Stimulated activated CD4-positive, alpha-beta T cell treated with anti-CD3 and anti-CD28 coated beads, Interleukin-15, amount 100 ng/mL, for 1 hour (primary cell): Measurements from ENCODE around the gene C9orf78.

Experiments
- DNase-seq, 2 donors: peaks; one replicate each; pipeline ENCODE4 v3.0.0-alpha.2; 2020; ENCODE audit warnings: low read depth in 1 of 2, low spot score in 1 of 2

Gene C9orf78

DNA sequence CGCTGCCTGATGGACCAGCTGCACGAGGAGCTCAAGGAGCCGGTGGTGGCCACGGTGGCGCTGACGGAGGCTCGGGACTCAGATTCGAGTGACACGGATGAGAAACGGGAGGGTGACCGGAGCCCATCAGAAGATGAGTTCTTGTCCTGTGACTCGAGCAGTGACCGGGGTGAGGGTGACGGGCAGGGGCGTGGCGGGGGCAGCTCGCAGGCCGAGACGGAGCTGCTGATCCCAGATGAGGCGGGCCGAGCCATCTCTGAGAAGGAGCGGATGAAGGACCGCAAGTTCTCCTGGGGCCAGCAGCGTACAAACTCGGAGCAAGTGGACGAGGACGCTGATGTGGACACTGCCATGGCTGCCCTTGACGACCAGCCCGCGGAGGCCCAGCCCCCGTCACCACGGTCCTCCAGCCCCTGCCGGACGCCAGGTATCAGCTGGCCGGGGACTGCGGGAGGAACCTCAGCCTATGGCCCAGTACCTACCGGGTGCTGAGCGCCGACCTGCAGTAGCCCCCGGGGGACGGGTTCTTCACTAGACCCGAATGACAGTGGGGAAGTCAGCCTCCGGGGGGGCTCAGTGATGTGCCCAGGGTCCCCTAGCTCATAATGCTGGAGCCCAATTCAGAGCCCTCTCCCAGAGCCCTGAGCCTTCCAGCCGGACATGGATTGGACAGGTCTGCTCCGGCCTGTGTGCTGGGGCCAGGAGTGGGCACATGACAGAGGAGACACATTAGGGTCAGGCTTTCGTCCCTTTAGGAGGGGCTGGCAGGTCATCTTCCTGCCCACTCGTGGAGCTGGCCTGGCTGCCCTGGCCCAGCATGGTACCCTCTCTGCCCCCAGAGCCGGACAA is 33.2 kb upstream of the C9orf78 start:
- DNase-seq: no peak

DNA sequence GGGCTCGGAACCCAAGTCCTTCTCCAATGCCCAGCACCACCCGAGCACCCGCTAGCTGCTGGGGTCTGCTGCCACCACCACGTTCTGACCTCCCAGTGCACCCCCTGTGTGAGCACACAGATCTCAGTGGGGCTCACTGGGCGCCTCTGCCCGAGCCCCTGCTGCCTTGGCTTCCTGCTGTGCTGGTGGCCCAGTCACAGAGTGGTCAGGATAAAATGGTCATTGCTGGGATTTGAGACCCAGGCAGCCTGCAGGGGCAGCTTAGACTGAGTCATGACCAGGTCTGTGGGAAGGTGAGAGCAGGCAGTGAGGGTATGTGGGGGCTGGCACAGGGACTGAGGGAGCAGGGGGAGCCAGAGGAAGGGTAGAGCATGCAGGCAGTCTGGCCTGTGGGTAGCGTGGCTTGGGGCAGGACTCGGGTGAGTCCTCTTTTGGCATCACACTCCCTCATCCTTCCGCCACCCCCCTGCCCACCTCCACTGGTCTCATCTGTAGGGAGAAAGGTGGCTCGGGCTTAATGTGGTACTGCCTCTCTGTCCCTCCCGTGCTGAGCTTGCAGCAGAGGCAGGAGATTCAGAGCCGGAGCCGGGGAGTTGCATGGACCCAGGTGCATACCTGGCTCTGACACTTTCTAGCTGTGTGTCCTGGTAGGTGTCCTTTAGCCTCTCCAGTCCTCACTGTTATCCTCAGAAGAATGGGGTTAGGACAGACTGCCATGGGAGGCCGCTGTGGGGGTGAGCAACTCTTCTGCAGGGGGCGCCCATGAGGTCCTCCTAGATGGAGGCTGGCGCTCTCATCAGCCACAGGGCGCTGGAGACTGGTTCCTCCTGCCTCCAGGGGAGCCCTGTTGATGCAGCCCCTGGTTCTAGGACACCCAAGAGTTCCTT is 32.3 kb upstream of the C9orf78 start:
- DNase-seq: no peak

- no peak for DNase-seq
Observed at GRCh38 chr9:129866394-129867135, 31.5 kb upstream of the C9orf78 start.

GRCh38 chr9:129865668-129866320 is 30.7 kb upstream of the C9orf78 start:
- DNase-seq: no peak

- DNase-seq: no peak
Observed at GRCh38 chr9:129864991-129865647, 30.0 kb upstream of the C9orf78 start.

- peak in 1 of 2 donors; percentile 55 for DNase-seq
Observed at GRCh38 chr9:129863059-129863690, 28.1 kb upstream of the C9orf78 start.

DNA sequence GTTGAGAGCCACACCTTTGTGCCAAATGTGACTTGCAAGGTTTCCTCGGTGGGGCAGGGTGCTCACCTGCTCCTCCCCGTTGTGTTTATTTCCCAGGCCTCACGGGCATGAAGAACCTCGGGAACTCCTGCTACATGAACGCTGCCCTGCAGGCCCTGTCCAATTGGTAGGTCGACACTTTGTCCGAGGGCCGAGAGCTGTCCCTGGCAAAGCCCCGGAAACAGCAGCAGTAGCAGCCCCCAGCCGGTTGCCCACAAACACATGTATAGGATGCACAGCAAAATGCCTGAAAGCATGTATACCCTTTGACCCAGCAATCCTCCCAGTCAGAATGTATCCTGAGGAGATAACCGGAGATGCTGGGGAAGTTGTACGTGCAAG is 26.4 kb upstream of the C9orf78 start:
- no peak for DNase-seq

GRCh38 chr9:129860653-129861446 is 25.8 kb upstream of the C9orf78 start:
- DNase-seq: no peak

- no peak for DNase-seq
Observed at GRCh38 chr9:129858167-129858962, 23.3 kb upstream of the C9orf78 start.

DNA sequence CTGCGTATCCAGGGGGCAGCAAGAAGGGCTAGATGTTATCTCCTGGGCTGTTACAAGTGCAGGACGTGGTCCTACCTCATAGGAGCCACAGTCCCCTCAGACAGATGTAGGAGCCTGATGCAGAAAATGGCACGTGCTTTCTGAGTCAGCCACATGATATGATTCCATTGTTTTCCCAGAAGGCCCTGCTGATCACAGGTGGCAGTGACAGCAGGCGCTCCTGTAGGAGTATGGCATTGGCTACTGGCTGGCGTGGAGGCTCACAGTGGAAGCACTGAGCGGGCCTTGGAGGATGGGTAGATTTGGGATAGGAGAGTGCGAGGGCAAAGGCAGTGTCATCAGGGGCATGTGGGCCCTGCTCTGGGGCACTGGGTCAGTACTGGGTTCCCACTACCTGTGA is 22.1 kb upstream of the C9orf78 start:
- no peak for DNase-seq

GRCh38 chr9:129854588-129855110 is 19.6 kb upstream of the C9orf78 start:
- no peak for DNase-seq

GRCh38 chr9:129853614-129854013 is 18.5 kb upstream of the C9orf78 start:
- no peak for DNase-seq

- DNase-seq: no peak
Observed at GRCh38 chr9:129852579-129852978, 17.5 kb upstream of the C9orf78 start.

GRCh38 chr9:129851821-129852220 is 16.7 kb upstream of the C9orf78 start:
- DNase-seq: no peak

- no peak for DNase-seq
Observed at GRCh38 chr9:129850821-129851550, 15.9 kb upstream of the C9orf78 start.

DNA sequence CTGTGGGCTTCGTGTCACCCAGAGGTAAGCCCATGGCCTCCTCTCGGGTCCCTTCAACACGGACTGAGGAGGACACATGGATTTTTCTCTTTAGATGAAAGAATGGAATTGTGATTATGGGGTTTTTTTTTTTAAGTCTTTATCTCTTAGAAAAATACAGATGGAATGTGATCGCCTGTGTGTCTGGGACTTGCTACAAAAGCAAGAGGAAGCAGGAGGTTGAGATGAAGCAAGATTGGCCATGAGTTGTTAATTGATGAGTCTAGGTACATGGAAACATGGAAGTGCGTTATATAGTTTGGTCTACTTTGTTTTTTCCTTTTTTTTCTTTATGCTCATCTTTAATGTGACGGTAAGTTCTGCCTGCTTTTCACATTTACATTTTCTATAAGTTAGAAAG is 14.8 kb upstream of the C9orf78 start:
- no peak for DNase-seq

- DNase-seq: no peak
Observed at GRCh38 chr9:129848712-129849441, 13.8 kb upstream of the C9orf78 start.
